WERI-Rb-1 (cell line): ENCODE measurements around the gene IL22.

ENCODE experiments used
- DNase-seq: peaks from one replicate; pipeline ENCODE4 v3.0.0-alpha.2; 2020
- H3K27ac ChIP-seq: fragments of 250-450 bp; sonication (Bioruptor Pico); 2 replicates; pipeline ENCODE4 v1.5.1; 2020; ENCODE audit warnings: mild to moderate bottlenecking, moderate library complexity
- H3K27me3 ChIP-seq: fragments of 250-450 bp; sonication (Bioruptor Pico); 2 replicates; pipeline ENCODE4 v1.5.1; 2021; ENCODE audit warnings: mild to moderate bottlenecking, low read depth, moderate library complexity; ENCODE audit not compliant: insufficient read depth, severe bottlenecking
- H3K36me3 ChIP-seq: fragments of 250-450 bp; sonication (Bioruptor Pico); 2 replicates; pipeline ENCODE4 v1.5.1; 2020; ENCODE audit warnings: mild to moderate bottlenecking, moderate library complexity
- H3K4me3 ChIP-seq: 2 replicates; pipeline ENCODE4 v1.5.1; 2011; ENCODE audit warnings: low read depth, mild to moderate bottlenecking, control low read depth, low read length
- H3K9me3 ChIP-seq: fragments of 250-450 bp; sonication (Bioruptor Pico); 2 replicates; pipeline ENCODE4 v1.5.1; 2021; ENCODE audit warnings: mild to moderate bottlenecking, moderate library complexity; ENCODE audit not compliant: severe bottlenecking
- TF ChIP-seq, protein P1 (sequence below): IDR thresholded peaks from 2 replicates; pipeline ENCODE4 v1.5.1; 2011; ENCODE audit warnings: low read depth, mild to moderate bottlenecking, control low read depth, inconsistent platforms, low read length

IL22 gene

DNA sequence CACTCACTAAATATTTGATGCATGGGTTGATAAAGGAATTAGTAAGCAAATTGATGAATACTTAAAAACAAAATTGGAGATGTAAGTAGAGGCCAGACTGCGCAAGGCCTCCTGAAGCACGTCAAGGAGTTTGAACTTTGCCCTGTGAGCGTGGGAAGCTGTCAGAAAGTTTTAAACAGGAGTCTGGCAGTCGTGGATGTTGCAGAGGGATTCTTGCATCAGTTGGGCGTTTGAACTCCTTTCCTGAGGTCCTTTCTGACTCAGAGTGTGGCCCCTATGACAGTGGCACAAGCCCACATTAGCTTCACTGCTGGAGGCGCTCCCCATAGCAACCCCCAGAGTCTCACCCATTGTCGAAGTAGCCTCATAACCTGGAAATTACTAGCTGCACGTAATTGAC lies 17.9 kb upstream of the IL22 start:
- TF ChIP-seq, protein P1, sequence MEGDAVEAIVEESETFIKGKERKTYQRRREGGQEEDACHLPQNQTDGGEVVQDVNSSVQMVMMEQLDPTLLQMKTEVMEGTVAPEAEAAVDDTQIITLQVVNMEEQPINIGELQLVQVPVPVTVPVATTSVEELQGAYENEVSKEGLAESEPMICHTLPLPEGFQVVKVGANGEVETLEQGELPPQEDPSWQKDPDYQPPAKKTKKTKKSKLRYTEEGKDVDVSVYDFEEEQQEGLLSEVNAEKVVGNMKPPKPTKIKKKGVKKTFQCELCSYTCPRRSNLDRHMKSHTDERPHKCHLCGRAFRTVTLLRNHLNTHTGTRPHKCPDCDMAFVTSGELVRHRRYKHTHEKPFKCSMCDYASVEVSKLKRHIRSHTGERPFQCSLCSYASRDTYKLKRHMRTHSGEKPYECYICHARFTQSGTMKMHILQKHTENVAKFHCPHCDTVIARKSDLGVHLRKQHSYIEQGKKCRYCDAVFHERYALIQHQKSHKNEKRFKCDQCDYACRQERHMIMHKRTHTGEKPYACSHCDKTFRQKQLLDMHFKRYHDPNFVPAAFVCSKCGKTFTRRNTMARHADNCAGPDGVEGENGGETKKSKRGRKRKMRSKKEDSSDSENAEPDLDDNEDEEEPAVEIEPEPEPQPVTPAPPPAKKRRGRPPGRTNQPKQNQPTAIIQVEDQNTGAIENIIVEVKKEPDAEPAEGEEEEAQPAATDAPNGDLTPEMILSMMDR: no peak
- H3K4me3 ChIP-seq: no peak overlapping the region
- H3K36me3 ChIP-seq: no peaks in the 10 kb centered on the region
- no peak overlapping the region for H3K27ac ChIP-seq
- H3K9me3 ChIP-seq: no peaks in the 10 kb centered on the region
- H3K27me3 ChIP-seq: no peaks in the 10 kb centered on the region
- DNase-seq: no peak

DNA sequence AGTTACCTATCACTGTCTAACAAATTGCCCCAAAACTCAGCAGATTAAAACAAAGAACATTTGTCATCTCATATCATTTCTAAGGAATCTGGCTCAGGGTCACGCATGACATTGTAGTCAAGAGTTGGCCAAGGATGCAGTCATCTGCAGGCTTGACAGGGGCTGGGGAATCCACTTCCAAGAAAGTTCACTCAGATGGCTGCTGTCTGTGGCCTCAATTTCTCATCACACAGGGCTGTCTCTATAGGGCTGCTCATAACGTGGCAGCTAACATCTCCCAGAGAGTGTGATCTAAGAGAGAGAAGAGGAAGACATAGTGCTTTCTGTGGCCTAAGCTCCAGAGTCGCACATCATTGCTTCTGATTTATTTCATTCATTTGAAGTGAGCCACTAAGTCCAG lies 17.0 kb upstream of the IL22 start:
- no peaks in the 10 kb centered on the region for H3K27me3 ChIP-seq
- no peaks in the 10 kb centered on the region for H3K36me3 ChIP-seq
- TF ChIP-seq, protein P1: no peak
- no peak for DNase-seq
- H3K27ac ChIP-seq: no peak overlapping the region
- H3K4me3 ChIP-seq: no peak overlapping the region
- no peaks in the 10 kb centered on the region for H3K9me3 ChIP-seq

DNA sequence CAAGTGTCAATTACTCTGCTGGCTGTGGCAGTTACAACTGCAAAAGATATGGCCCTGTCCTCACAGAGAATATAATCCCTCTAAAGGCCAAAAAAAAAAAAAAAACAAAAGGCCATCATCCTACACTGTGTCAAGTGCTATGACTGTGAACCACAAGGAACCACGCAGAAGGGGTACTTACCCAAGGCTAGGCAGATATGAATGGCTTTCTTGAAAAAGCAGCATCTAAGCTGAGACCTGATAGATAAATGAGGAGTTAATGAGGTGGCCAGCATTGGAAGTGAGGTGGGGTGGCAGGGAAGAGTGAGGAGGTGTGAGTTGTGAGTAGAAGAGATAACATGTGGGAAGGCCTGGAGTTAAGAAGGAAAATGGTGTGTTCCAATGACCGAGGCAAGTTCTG lies 16.4 kb upstream of the IL22 start:
- Histone ChIP-seq H3K9me3 (no peaks in the 10 kb centered on the region), H3K36me3 (no peaks in the 10 kb centered on the region), H3K27ac (no peak overlapping the region), H3K4me3 (no peak overlapping the region), H3K27me3 (no peaks in the 10 kb centered on the region)
- TF ChIP-seq, protein P1: no peak
- no peak for DNase-seq

DNA sequence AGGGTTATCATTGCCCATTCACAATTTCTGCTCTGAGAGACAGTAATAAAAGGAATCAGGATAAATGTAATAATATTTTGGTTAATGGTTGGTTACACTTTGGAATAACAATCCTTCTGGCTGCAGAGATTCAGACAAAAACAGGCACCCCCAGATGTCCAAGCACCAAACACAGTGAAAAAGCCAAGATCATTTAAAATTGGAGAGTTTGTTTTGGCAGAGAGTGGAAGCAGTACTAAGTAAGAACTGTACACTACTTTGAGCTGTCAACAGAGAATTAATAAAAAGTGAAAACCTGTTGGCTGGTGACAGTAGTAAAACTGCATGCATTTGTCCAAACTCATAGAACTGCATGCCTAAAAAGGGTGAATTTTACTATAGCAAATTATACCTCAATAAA lies 15.6 kb upstream of the IL22 start:
- no peak for DNase-seq
- no peak overlapping the region for H3K27ac ChIP-seq
- TF ChIP-seq, protein P1: no peak

DNA sequence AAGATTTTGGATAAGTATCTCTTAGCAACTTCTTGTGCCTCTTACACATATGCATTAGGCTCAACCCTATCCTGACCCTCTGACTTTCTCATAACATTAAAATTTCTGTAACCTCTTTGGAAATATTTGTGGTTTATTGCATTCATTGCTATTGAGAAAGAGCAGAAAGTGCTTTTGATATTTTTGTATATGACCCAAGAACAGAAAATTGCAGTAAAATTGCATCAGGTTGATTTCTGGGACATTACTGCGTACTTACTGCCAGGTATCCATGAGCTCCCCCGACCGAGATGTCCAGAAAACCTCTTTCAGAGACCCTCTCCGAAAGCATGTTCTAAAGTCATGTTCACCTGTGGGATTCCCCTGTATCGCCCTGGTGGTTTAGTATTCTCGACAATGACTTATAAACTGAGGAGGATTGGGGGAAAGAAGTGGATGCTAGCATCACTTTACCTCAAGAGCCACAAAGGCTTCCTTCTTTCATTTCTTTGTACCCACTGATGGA lies 14.5 kb upstream of the IL22 start:
- DNase-seq: no peak
- Histone ChIP-seq H3K27me3 (no peaks in the 10 kb centered on the region), H3K9me3 (no peaks in the 10 kb centered on the region), H3K36me3 (no peaks in the 10 kb centered on the region), H3K4me3 (no peak overlapping the region), H3K27ac (no peak overlapping the region)
- TF ChIP-seq, protein P1: no peak

More for the DNA sequence above, 15.6 kb upstream of the IL22 start:
- no peaks in the 10 kb centered on the region for H3K36me3 ChIP-seq
- H3K27me3 ChIP-seq: no peaks in the 10 kb centered on the region
- no peaks in the 10 kb centered on the region for H3K9me3 ChIP-seq
- H3K4me3 ChIP-seq: no peak overlapping the region

DNA sequence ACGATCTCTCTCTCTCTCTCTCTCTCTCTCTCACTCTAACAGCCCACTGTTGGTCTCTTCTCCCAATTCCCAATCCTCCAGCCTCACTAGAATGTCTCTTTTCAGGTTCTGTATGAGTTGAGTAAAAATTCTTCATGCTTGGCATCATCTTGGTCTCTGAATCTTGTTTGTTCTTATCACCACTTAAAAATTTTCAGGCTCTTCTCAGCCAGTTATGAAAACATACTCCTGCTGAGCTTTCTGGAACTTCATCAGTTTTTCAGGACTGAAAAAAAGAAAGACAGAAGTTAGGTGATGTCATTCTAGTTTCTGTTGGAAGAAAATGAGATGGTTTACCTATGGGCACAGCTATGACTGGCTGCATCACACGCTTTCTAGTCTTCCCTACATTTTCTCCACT lies 11.5 kb upstream of the IL22 start:
- Histone ChIP-seq H3K27me3 (no peaks in the 10 kb centered on the region), H3K9me3 (no peaks in the 10 kb centered on the region), H3K27ac (no peak overlapping the region), H3K36me3 (no peaks in the 10 kb centered on the region), H3K4me3 (no peak overlapping the region)
- DNase-seq: no peak
- TF ChIP-seq, protein P1: no peak
